Fibroblast of skin of left quadriceps (primary cell): ENCODE results near the gene KRTAP4-3.
"Not testable (repeated sequence)": the region's sequence is repeated elsewhere in the genome, so short reads cannot be mapped to it uniquely, and the experiment has no call there.

Experiments
- DNase-seq, 2 experiments: peaks; one replicate each; pipeline ENCODE4 v3.0.0-alpha.2; 2013; ENCODE audit warnings: low read depth in 2 of 2

The KRTAP4-3 gene

DNA sequence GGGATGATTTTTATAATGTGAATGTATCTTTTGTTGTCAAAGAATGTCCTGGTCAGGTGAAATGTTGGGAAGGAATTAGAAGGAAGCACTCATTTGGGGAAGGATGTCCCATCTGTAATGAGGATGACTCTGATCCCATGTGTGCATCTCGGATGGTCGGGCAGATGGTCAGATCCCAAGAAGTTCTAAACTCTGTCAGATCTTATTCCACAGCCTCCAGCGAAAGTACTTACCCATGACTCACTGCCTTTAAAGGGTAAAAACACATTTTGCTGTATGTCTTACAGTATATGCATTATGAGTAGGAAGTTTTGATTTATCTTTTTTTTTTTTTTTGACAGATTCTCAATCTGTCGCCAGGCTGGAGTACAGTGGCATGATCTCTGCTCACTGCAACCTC lies 49.3 kb downstream of the KRTAP4-3 start:
- DNase-seq = no peak

DNA sequence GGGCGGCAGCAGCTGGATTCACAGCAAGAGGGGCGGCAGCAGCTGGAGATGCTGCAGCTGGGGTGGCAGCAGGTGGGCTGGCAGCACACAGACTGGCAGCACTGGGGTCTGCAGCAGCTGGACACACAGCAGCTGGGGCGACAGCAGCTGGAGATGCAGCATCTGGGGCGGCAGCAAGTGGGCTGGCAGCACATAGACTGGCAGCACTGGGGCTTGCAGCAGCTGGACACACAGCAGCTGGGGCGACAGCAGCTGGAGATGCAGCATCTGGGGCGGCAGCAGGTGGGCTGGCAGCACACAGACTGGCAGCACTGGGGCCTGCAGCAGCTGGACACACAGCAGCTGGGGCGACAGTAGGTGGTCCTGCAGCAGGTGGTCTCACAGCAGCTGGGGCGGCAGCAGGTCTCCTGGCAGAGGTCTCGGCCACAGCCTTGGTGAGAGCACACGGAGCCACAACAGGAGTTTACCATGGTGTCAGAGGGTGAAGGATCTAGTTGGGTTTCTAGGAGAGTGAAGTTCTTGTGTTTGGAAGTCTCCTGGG lies 50.1 kb downstream of the KRTAP4-3 start, which contains the start of gene KRTAP4-11:
TSS of gene KRTAP4-11 (minus strand) at position 528 of the 541 bp plus-strand sequence. CDS start at position 470, 58 bp downstream.
- DNase-seq = not testable (repeated sequence)
